Mesothelial cell of epicardium (in vitro differentiated cells): ENCODE results near the gene PCSK6. TPM values are rescaled to one million over a fixed set of nuclear protein-coding genes. Genes with fewer than 3 reads are reported as not detected.

ENCODE experiments used
- DNase-seq, 2 experiments: peaks; one replicate each; pipeline ENCODE4 v3.0.0; 2021; ENCODE audit warnings: low spot score in 2 of 2; ENCODE audit not compliant: unreplicated experiment in 2 of 2
- H3K27ac Mint-ChIP-seq: 2 replicates; pipeline ENCODE4 v1.8.0; 2021; ENCODE audit warnings: mixed read lengths
- H3K27me3 Mint-ChIP-seq: 2 replicates; pipeline ENCODE4 v1.8.0; 2021; ENCODE audit warnings: low read depth, mixed read lengths
- H3K36me3 Mint-ChIP-seq: 2 replicates; pipeline ENCODE4 v1.8.0; 2021; ENCODE audit warnings: mixed read lengths
- H3K4me1 Mint-ChIP-seq: 2 replicates; pipeline ENCODE4 v1.8.0; 2021; ENCODE audit warnings: mixed read lengths
- H3K4me3 Mint-ChIP-seq: 2 replicates; pipeline ENCODE4 v1.8.0; 2021; ENCODE audit warnings: mild to moderate bottlenecking, moderate library complexity, mixed read lengths
- H3K9me3 Mint-ChIP-seq: 2 replicates; pipeline ENCODE4 v1.8.0; 2021; ENCODE audit warnings: mixed read lengths
- CTCF ChIP-seq: fragments of 200-600 bp; sonication (generic); IDR thresholded peaks from one replicate; pipeline ENCODE4 v1.5.0; 2021; ENCODE audit warnings: antibody characterized with exemption; ENCODE audit not compliant: unreplicated experiment
- total RNA-seq: library from RNA; stranded (reverse); gene quantifications from 3 replicates; pipeline ENCODE4 v1.2.1, GENCODE V29; 2021

The PCSK6 gene
- total RNA-seq, 1 donor from 2014 or later = 4.5 TPM

GRCh38 chr15:101491734-101492640 lies 2.5 kb upstream of the PCSK6 start:
- Mint-ChIP-seq H3K4me3 (no peak overlapping the region), H3K36me3 (no peaks in the 10 kb centered on the region), H3K27me3 (peaks cover 80% of the 10 kb centered on the region), H3K27ac (no peak overlapping the region), H3K9me3 (no peaks in the 10 kb centered on the region), H3K4me1 (peaks cover 8% of the 10 kb centered on the region)
- no peak for TF ChIP-seq CTCF
- DNase-seq = no peak

DNA sequence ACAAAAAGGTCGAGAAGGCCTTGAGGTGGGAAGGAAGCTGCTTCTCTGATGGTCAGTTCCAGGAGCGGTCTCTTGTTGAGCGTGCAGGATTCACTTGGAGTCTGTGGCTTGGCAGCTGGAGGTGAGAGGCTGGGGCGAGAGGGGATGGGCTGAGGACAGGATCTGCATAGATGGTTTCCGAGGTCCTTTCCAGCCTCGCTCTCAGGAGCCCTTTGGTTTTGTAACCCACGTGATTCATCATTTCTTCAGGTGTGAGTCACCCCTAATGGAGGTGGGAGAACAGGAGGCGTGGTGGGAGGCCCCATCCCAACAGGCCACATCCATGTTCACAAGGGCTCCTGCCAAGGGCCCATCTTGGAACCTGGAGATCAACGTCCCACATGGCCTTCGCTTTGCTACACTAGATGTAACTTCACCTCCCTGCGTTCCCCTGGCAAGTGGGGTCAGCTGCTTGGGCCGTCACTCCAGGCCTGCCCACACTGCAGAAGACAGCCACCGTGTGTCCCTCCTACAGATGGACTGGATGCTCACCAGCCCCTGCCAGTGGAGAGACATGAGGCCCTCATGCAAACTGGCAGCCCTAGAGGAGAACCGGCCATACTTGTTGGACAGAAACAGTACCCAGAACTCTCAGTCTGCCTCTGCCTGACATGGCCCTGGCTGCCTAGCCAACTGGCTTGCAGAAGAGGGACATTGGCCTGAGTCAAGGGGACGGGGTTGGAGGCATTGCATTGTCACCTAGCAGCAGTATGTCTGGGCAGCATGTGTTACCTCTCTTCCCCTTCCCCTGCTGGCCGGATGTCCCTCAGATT lies 1.6 kb upstream of the PCSK6 start:
- Mint-ChIP-seq H3K4me1 (peaks cover 2% of the 10 kb centered on the region), H3K9me3 (no peaks in the 10 kb centered on the region), H3K27ac (no peak overlapping the region), H3K27me3 (peaks cover 80% of the 10 kb centered on the region), H3K4me3 (peak overlapping the region; percentile 67), H3K36me3 (no peaks in the 10 kb centered on the region)
- no peak for TF ChIP-seq CTCF
- no peak for DNase-seq

DNA sequence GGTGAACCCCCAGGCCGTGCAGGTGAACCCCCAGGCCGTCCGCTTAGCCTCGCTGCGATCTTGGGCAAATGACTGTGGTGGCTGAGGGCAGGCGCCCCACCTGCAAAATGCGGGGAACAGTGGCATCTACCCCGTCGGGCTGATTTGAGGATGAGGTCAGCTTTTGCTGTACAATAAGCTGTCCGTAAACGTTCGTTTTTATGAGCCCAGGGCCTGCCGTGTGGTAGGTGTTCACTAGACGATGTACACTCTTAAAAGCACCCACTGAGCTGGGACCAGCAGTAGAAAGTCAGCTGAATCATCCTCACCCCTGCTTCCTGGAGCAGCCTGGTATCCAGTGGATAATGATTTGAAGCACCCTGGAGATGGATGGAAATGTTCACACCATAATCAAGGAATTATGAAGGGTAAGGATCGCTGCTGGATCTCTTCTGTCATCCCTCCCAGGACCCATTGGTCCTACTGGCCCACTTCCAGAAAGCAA lies 943 bp upstream of the PCSK6 start:
- peaks cover 78% of the 10 kb centered on the region for H3K27me3 Mint-ChIP-seq

GRCh38 chr15:101489237-101489598 lies 289 bp downstream of the PCSK6 start:
- H3K27ac Mint-ChIP-seq = no peak overlapping the region
- H3K36me3 Mint-ChIP-seq = no peaks in the 10 kb centered on the region
- H3K27me3 Mint-ChIP-seq = peaks cover 76% of the 10 kb centered on the region
- H3K9me3 Mint-ChIP-seq = no peaks in the 10 kb centered on the region
- no peak overlapping the region for H3K4me3 Mint-ChIP-seq
- peaks cover 2% of the 10 kb centered on the region for H3K4me1 Mint-ChIP-seq
- no peak for DNase-seq
- no peak for TF ChIP-seq CTCF

More for the DNA sequence above, 943 bp upstream of the PCSK6 start:
- DNase-seq = no peak
- TF ChIP-seq CTCF = no peak
- H3K9me3 Mint-ChIP-seq = no peaks in the 10 kb centered on the region
- peaks cover 2% of the 10 kb centered on the region for H3K4me1 Mint-ChIP-seq
- no peak overlapping the region for H3K27ac Mint-ChIP-seq
- H3K4me3 Mint-ChIP-seq = peak overlapping the region; percentile 67
- H3K36me3 Mint-ChIP-seq = no peaks in the 10 kb centered on the region

- no peak for TF ChIP-seq CTCF
- no peak for DNase-seq
- peaks cover 75% of the 10 kb centered on the region for H3K27me3 Mint-ChIP-seq
These were observed 975 bp downstream of the PCSK6 start for GRCh38 chr15:101488300-101489164.

More at GRCh38 chr15:101488300-101489164, 975 bp downstream of the PCSK6 start:
- H3K36me3 Mint-ChIP-seq = no peaks in the 10 kb centered on the region
- no peak overlapping the region for H3K27ac Mint-ChIP-seq
- peak overlapping the region; percentile 48 for H3K4me3 Mint-ChIP-seq
- H3K4me1 Mint-ChIP-seq = peaks cover 2% of the 10 kb centered on the region
- H3K9me3 Mint-ChIP-seq = no peaks in the 10 kb centered on the region
